Fibroblast of villous mesenchyme (primary cell): ENCODE data around the gene OXSM. TPM values are rescaled to one million over a fixed set of nuclear protein-coding genes. Genes with fewer than 3 reads are reported as not detected.

Experiments
- DNase-seq: peaks from one replicate; pipeline ENCODE4 v3.0.0-alpha.2; 2010; ENCODE audit warnings: low read depth
- H3K4me3 ChIP-seq: 2 replicates; pipeline ENCODE4 v1.5.1; 2011; ENCODE audit warnings: low read depth, mild to moderate bottlenecking, low read length
- CTCF ChIP-seq: IDR thresholded peaks from 2 replicates; pipeline ENCODE4 v1.5.1; 2012; ENCODE audit warnings: low read depth, mild to moderate bottlenecking, low read length; ENCODE audit not compliant: insufficient read depth
- total RNA-seq: library from RNA; depleted of rRNA; stranded (reverse); fragments of >200 nt; gene quantifications from 2 replicates; pipeline ENCODE4 v1.2.3, GENCODE V29; 2012

The OXSM gene
- total RNA-seq, 1 donor = 8.2 TPM

- TF ChIP-seq CTCF = no peak
- no peak for DNase-seq
These were observed 38.2 kb upstream of the OXSM start for GRCh38 chr3:25751725-25752124.

GRCh38 chr3:25768851-25769250 is 21.0 kb upstream of the OXSM start:
- TF ChIP-seq CTCF = no peak
- no peak for DNase-seq
- no peak overlapping the region for H3K4me3 ChIP-seq

More at GRCh38 chr3:25751725-25752124, 38.2 kb upstream of the OXSM start:
- H3K4me3 ChIP-seq = no peak overlapping the region

GRCh38 chr3:25775936-25776335 is 14.0 kb upstream of the OXSM start:
- no peak for TF ChIP-seq CTCF
- no peak overlapping the region for H3K4me3 ChIP-seq
- DNase-seq = no peak

- H3K4me3 ChIP-seq = no peak overlapping the region
- TF ChIP-seq CTCF = no peak
- no peak for DNase-seq
These were observed 9.3 kb upstream of the OXSM start for GRCh38 chr3:25780618-25781017.

GRCh38 chr3:25781145-25781757 is 8.6 kb upstream of the OXSM start:
- TF ChIP-seq CTCF = no peak
- DNase-seq = no peak
- H3K4me3 ChIP-seq = no peak overlapping the region

- peak overlapping the region; percentile 93 for H3K4me3 ChIP-seq
- DNase-seq = no peak
- no peak for TF ChIP-seq CTCF
These were observed 7.9 kb upstream of the OXSM start for GRCh38 chr3:25781758-25782594.

GRCh38 chr3:25782636-25782937 is 7.3 kb upstream of the OXSM start:
- H3K4me3 ChIP-seq = peak overlapping the region; percentile 93
- no peak for TF ChIP-seq CTCF
- no peak for DNase-seq
